SK-N-MC (cell line): ENCODE measurements around the gene PRDM10.

Source experiments
- EZH2 ChIP-seq: fragments of 200-600 bp; sonication (generic); IDR thresholded peaks from one replicate; pipeline ENCODE4 v1.6.1; 2017; ENCODE audit warnings: antibody characterized with exemption
- FOXP2 ChIP-seq: optimal IDR thresholded peaks from 2 replicates; pipeline ENCODE3; 2011; ENCODE audit warnings: mild to moderate bottlenecking, moderate library complexity; ENCODE audit not compliant: insufficient read depth; ENCODE audit errors: extremely low read length, control extremely low read depth
- POLR2AphosphoS5 ChIP-seq: IDR thresholded peaks from 2 replicates; pipeline ENCODE4 v1.6.1; 2012; ENCODE audit warnings: mild to moderate bottlenecking, low read depth, low read length, borderline replicate concordance

GRCh38 chr11:129946965-129947364 is 55.7 kb downstream of the PRDM10 start:
- no peak for TF ChIP-seq EZH2
- no peak for TF ChIP-seq POLR2AphosphoS5
- no peak for TF ChIP-seq FOXP2
